ENCODE data around the gene AGPAT1. TPM values are rescaled to one million over a fixed set of nuclear protein-coding genes. Genes with fewer than 3 reads are reported as not detected.

AGPAT1 gene
- total and polyA plus RNA-seq, 2 of the 8 experiments (the other 6 are each of a cell fraction or from before 2014, with no cell fraction given) = 96.0 to 222 TPM

GRCh38 chr6:32133786-32134185 is 42.1 kb downstream of the AGPAT1 start:
- no peak for FAIRE-seq
- no peak for TF ChIP-seq MAX (IDR thresholded peaks at IDR 0.05)
- TF ChIP-seq SRF (IDR thresholded peaks at IDR 0.05; ENCODE audit: low read depth, low read length) = no peak
- no peak for TF ChIP-seq SAP30 (IDR thresholded peaks at IDR 0.05; ENCODE audit: insufficient read depth, insufficient replicate concordance, low read length)
- no peak for TF ChIP-seq ASH2L (IDR thresholded peaks at IDR 0.05; ENCODE audit: low read length)
- TF ChIP-seq JUN (IDR thresholded peaks at IDR 0.05; ENCODE audit: low read depth, low read length) = no peak
- no peak for TF ChIP-seq BCL11A (IDR thresholded peaks at IDR 0.05; ENCODE audit: low read depth in 2 of 2, low read length in 2 of 2)
- no peak for TF ChIP-seq USF2 (IDR thresholded peaks at IDR 0.05; ENCODE audit: low read length)
- TF ChIP-seq FOSL1 (IDR thresholded peaks at IDR 0.05; ENCODE audit: insufficient read depth, low read depth, low read length) = no peak
- TF ChIP-seq HDAC6 (IDR thresholded peaks at IDR 0.05; ENCODE audit: low read depth, low read length) = no peak
- TF ChIP-seq CTBP2 (IDR thresholded peaks at IDR 0.05; ENCODE audit: borderline replicate concordance, insufficient read depth, insufficient read length, low read length) = no peak
- no peak for TF ChIP-seq ATF3 (IDR thresholded peaks at IDR 0.05; ENCODE audit: insufficient read depth, low read depth, low read length)
- no peak for TF ChIP-seq MAFK (IDR thresholded peaks at IDR 0.05; ENCODE audit: low read depth, low read length)

More at GRCh38 chr6:32133786-32134185, 42.1 kb downstream of the AGPAT1 start:
- Histone ChIP-seq H3K79me2 (ENCODE audit: control insufficient read depth in 1 of 2, insufficient read depth in 2 of 2, low read length in 2 of 2) (peaks cover 0 to 5% of the 10 kb centered on the region in 2 experiments; a peak in 1 of 4 replicates), H3K36me3 (ENCODE audit: control insufficient read depth in 2 of 4, insufficient read depth in 4 of 4, low read length in 3 of 4) (no peaks in the 10 kb centered on the region), H2BK12ac (ENCODE audit: low read depth, low read length) (no peak overlapping the region), H2AFZ (ENCODE audit: low read length) (no peak overlapping the region), H3K79me1 (ENCODE audit: low read depth, low read length) (0 out of 2 replicates have a peak, but pooled peaks cover 2% of the 10 kb centered on the region), H2BK5ac (ENCODE audit: low read depth, low read length) (no peak overlapping the region), H4K91ac (replicated peaks; ENCODE audit: insufficient read length, low read length) (no peak overlapping the region), H4K20me1 (replicated peaks in 1 of 2; ENCODE audit: control insufficient read depth in 1 of 2, insufficient read depth in 2 of 2, low read length in 2 of 2) (no peaks in the 10 kb centered on the region), H3K23ac (ENCODE audit: insufficient read length) (no peak overlapping the region), H3K27me3 (replicated peaks in 1 of 4; ENCODE audit: control insufficient read depth in 3 of 4, extremely low read depth in 1 of 4, insufficient read depth in 3 of 4, low read length in 3 of 4) (no peaks in the 10 kb centered on the region), H2BK120ac (replicated peaks; ENCODE audit: low read depth, low read length) (no peak overlapping the region), H2BK20ac (ENCODE audit: low read length) (no peak overlapping the region), H3K9ac (replicated peaks in 1 of 4; ENCODE audit: extremely low read depth in 1 of 4, low read depth in 3 of 4, low read length in 3 of 4) (no peak overlapping the region), H4K8ac (ENCODE audit: extremely low read depth, insufficient read depth, low read length) (no peak overlapping the region), H3K23me2 (ENCODE audit: low read depth, low read length) (peaks cover 5% of the 10 kb centered on the region), H3K4me1 (replicated peaks in 1 of 4; ENCODE audit: control insufficient read depth in 3 of 4, insufficient read depth in 4 of 4, low read length in 3 of 4) (peaks cover 0 to 6% (median 5%) of the 10 kb centered on the region in 4 experiments; a peak in 5 of 7 replicates), H3K18ac (ENCODE audit: extremely low read depth, low read length) (no peak overlapping the region), H2BK15ac (ENCODE audit: low read length) (no peak overlapping the region), H3K27ac (ENCODE audit: low read depth, low read length) (no peak overlapping the region), H2AK5ac (ENCODE audit: low read depth, low read length) (no peak overlapping the region), H3K9me3 (ENCODE audit: insufficient read depth in 2 of 2, low read depth in 1 of 2, low read length in 1 of 2) (no peaks in the 10 kb centered on the region), H3K4me3 (ENCODE audit: extremely low read depth in 1 of 4, insufficient read depth in 2 of 4, low read depth in 3 of 4, low read length in 4 of 4) (no peak overlapping the region), H3K56ac (replicated peaks; ENCODE audit: insufficient read length, low read depth, low read length) (no peak overlapping the region), H3K14ac (ENCODE audit: insufficient read length) (no peak overlapping the region), H4K5ac (ENCODE audit: insufficient read length, low read depth, low read length) (no peak overlapping the region), H3K4ac (replicated peaks; ENCODE audit: insufficient read length, low read depth, low read length) (no peak overlapping the region), H3K4me2 (ENCODE audit: insufficient read depth in 1 of 2, low read depth in 2 of 2, low read length in 2 of 2) (no peak overlapping the region)
- no peak for DNase-seq (ENCODE audit: low read depth in 1 of 2, low spot score in 2 of 2)
- 95% methylated on average over 4 of the region's 4 CpGs; no CpG with 5 or more reads in 1 of the 2 experiments for WGBS, 2 experiments (ENCODE audit: extremely low coverage in 1 of 2, insufficient coverage in 1 of 2, insufficient read length in 1 of 2, insufficient replicate concordance in 2 of 2, low coverage in 1 of 2, low lambda C conversion rate in 2 of 2, missing lambda C conversion rate in 1 of 2)
- CTCF ChIA-PET (ENCODE audit: partially characterized antibody) = interaction anchor here (1.5 kb wide), 1 partner anchor 15 kb away, joined by 4 read pairs; no protein-coding TSS in a partner anchor
- POLR2A ChIA-PET (ENCODE audit: partially characterized antibody) = no interaction called here
